ENCODE data around the gene ANO1. TPM values are rescaled to one million over a fixed set of nuclear protein-coding genes. Genes with fewer than 3 reads are reported as not detected.
A peak's percentile ranks its signal among the peaks of the same experiment; 100 is the strongest.
"Not testable (repeated sequence)": the region's sequence is repeated elsewhere in the genome, so short reads cannot be mapped to it uniquely, and the experiment has no call there.

ANO1 gene
- total RNA-seq, 2 donors from 2014 or later = 7.3 to 23.1 TPM

GRCh38 chr11:70212227-70212811, 134.2 kb downstream of the ANO1 start:
- ATAC-seq = peak; percentile 15
- intact Hi-C loops (cut with DNase I) = no loop called here
- TF ChIP-seq CTCF (IDR thresholded peaks at IDR 0.05) (no peak), POLR2A (IDR thresholded peaks at IDR 0.05) (no peak)

DNA sequence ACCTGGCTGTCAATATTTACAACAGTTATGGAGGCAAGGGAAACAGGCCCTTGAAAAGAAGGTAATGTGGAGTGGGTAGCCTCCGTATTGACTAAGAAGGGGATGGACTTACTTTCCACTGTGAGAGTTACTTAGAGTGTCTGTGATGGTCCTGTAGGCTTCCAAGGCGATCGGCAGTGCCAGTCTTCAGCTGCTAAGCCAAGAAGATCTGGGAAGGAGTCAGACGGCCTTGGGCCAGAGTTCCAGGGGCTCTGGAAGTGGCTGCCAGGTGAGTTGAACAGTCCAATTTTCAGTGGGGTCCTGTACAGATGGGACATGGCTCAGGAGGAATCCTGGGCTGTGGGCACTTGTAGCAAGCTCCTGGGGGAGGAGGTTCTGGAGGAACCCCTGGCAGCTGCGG, 139.3 kb downstream of the ANO1 start:
- DNase-seq; ATAC-seq; H3K4me3 ChIP-seq; H3K27me3 ChIP-seq; H3K4me1 ChIP-seq; H3K9me3 ChIP-seq; H3K27ac ChIP-seq; H3K36me3 ChIP-seq (replicated peaks in 1 of 2; ENCODE audit: insufficient read depth in 1 of 2, low read depth in 2 of 2); intact Hi-C loops (cut with DNase I): not testable (repeated sequence)
- WGBS, 2 donors = 58 to 68% methylated on average over 2 to 5 of the region's 5 CpGs

More at GRCh38 chr11:70212227-70212811, 134.2 kb downstream of the ANO1 start:
- no peaks in the 10 kb centered on the region for H3K9me3 ChIP-seq
- no peaks in the 10 kb centered on the region for H3K27me3 ChIP-seq
- no peak overlapping the region for H3K27ac ChIP-seq
- H3K4me3 ChIP-seq = no peak overlapping the region
- DNase-seq = no peak
- WGBS, 2 donors = 52 to 55% methylated on average over 9 to 13 of the region's 13 CpGs
- peaks cover 0 to 2% of the 10 kb centered on the region in 2 donors for H3K36me3 ChIP-seq (replicated peaks in 1 of 2; ENCODE audit: insufficient read depth in 1 of 2, low read depth in 2 of 2)
- H3K4me1 ChIP-seq = no peaks in the 10 kb centered on the region

GRCh38 chr11:70218076-70218475, 140.0 kb downstream of the ANO1 start:
- ATAC-seq; H3K4me3 ChIP-seq; H3K9me3 ChIP-seq; H3K27me3 ChIP-seq; DNase-seq; intact Hi-C loops (cut with DNase I); H3K36me3 ChIP-seq (replicated peaks in 1 of 2; ENCODE audit: insufficient read depth in 1 of 2, low read depth in 2 of 2); H3K27ac ChIP-seq; H3K4me1 ChIP-seq: not testable (repeated sequence)
- WGBS, 2 donors = 26 to 38% methylated on average over 8 of the region's 8 CpGs

- intact Hi-C loops (cut with DNase I) = no loop called here
- Histone ChIP-seq H3K27ac (no peak overlapping the region), H3K36me3 (replicated peaks in 1 of 2; ENCODE audit: insufficient read depth in 1 of 2, low read depth in 2 of 2) (no peaks in the 10 kb centered on the region), H3K4me3 (no peak overlapping the region), H3K27me3 (no peaks in the 10 kb centered on the region), H3K4me1 (no peaks in the 10 kb centered on the region), H3K9me3 (no peaks in the 10 kb centered on the region)
- ATAC-seq = no peak
- 60 to 63% methylated on average over 3 of the region's 3 CpGs for WGBS, 2 donors
- TF ChIP-seq POLR2A (IDR thresholded peaks at IDR 0.05) (no peak), CTCF (IDR thresholded peaks at IDR 0.05) (no peak)
- DNase-seq = no peak
Observed at GRCh38 chr11:70220136-70220535, 142.0 kb downstream of the ANO1 start.

GRCh38 chr11:70220920-70221319, 142.8 kb downstream of the ANO1 start:
- TF ChIP-seq POLR2A (IDR thresholded peaks at IDR 0.05) = no peak
- no peak for TF ChIP-seq CTCF (IDR thresholded peaks at IDR 0.05)
- Histone ChIP-seq H3K36me3 (replicated peaks in 1 of 2; ENCODE audit: insufficient read depth in 1 of 2, low read depth in 2 of 2) (no peaks in the 10 kb centered on the region), H3K4me1 (no peaks in the 10 kb centered on the region), H3K27ac (no peak overlapping the region), H3K9me3 (no peaks in the 10 kb centered on the region), H3K4me3 (no peak overlapping the region), H3K27me3 (no peaks in the 10 kb centered on the region)
- intact Hi-C loops (cut with DNase I) = no loop called here
- DNase-seq (no peak), ATAC-seq (no peak)
- 67% methylated on average over 1 of the region's 1 CpG for WGBS, 2 donors

GRCh38 chr11:70225681-70226177, 147.6 kb downstream of the ANO1 start:
- WGBS, 2 donors = 62 to 86% methylated on average over 5 to 8 of the region's 8 CpGs
- H3K27ac ChIP-seq = no peak overlapping the region
- intact Hi-C loops (cut with DNase I) = no loop called here

More at GRCh38 chr11:70225681-70226177, 147.6 kb downstream of the ANO1 start:
- ATAC-seq = peak; percentile 12
- DNase-seq = peak in 1 of 4 donors; percentile 53
- no peaks in the 10 kb centered on the region for H3K27me3 ChIP-seq
- H3K36me3 ChIP-seq (replicated peaks in 1 of 2; ENCODE audit: insufficient read depth in 1 of 2, low read depth in 2 of 2) = no peaks in the 10 kb centered on the region
- TF ChIP-seq CTCF (IDR thresholded peaks at IDR 0.05) = no peak
- TF ChIP-seq POLR2A (IDR thresholded peaks at IDR 0.05) = no peak
- H3K9me3 ChIP-seq = no peaks in the 10 kb centered on the region
- no peaks in the 10 kb centered on the region for H3K4me1 ChIP-seq
- no peak overlapping the region for H3K4me3 ChIP-seq
